Measurements from ENCODE around the gene AGBL2.
A peak's percentile ranks its signal among the peaks of the same experiment; 100 is the strongest.
"Not testable (repeated sequence)": the region's sequence is repeated elsewhere in the genome, so short reads cannot be mapped to it uniquely, and the experiment has no call there.

The AGBL2 gene

GRCh38 chr11:47715082-47715669, at the start of gene AGBL2:
Gene AGBL2 (minus strand): TSS chr11:47715369. CDS start chr11:47714650, 719 bp downstream.
- in situ Hi-C loops (cut with MboI; ENCODE audit: low sequenced_read_pairs), result loop anchor here (10.0 kb wide), 1 partner anchor 70 kb away; the partner anchor contains the start of gene MTCH2
- H3K4me3 ChIP-seq, result no peak within 1 kb of the TSS
- H3K36me3 ChIP-seq (replicated peaks), result peaks cover 42% of the 10 kb centered on the region
- DNase-seq (ENCODE audit: low spot score in 2 of 2), result no peak
- no peaks in the 10 kb centered on the region for H3K4me1 ChIP-seq
- no peaks in the 10 kb centered on the region for H3K27me3 ChIP-seq (ENCODE audit: low read depth)
- H3K9me3 ChIP-seq, result no peaks in the 10 kb centered on the region

DNA sequence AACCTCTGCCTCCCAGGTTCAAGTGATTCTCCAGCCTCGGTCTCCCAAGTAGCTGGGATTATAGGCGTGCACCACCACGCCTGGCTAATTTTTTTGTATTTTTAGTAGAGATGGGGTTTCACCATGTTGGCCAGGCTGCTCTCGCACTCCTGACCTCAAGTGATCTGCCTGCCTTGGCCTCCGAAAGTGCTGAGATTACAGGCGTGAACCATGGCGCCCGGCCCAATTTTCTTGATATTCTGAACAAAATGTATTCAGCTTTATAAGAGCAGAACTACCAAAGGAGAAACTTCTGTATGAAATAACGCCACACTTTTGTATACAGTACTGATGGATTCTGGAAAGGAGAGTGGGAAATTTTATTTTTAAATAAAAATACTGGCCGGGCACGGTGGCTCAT, 44.1 kb upstream of the AGBL2 start:
- H3K9me3 ChIP-seq; H3K4me3 ChIP-seq; H3K27me3 ChIP-seq (ENCODE audit: low read depth); DNase-seq (ENCODE audit: low spot score in 2 of 2); H3K4me1 ChIP-seq; in situ Hi-C loops (cut with MboI; ENCODE audit: low sequenced_read_pairs): not testable (repeated sequence)
- H3K36me3 ChIP-seq (replicated peaks), result peaks cover 88% of the 10 kb centered on the region

DNA sequence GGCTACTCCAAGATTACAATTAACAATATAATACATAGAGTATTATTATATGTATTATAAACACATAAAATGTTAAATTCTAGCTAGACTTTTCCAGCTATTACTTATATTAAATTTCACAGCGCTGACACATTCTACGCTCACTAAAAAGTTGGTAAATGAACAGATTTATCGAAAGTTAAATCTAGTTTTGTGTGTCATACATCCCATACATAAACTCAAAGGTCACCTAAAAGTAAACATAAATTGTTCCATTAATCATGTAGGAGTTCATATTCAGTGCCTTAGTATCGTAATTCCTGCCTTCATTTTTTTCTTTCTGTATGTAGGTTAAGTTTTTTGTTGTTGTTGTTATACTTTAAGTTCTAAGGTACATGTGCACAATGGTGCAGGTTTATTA, 41.0 kb upstream of the AGBL2 start:
- Histone ChIP-seq H3K27me3 (ENCODE audit: low read depth) (no peaks in the 10 kb centered on the region), H3K36me3 (replicated peaks) (peaks cover 88% of the 10 kb centered on the region), H3K9me3 (no peaks in the 10 kb centered on the region), H3K4me1 (no peaks in the 10 kb centered on the region), H3K4me3 (no peak overlapping the region)
- DNase-seq (ENCODE audit: low spot score in 2 of 2), result no peak
- in situ Hi-C loops (cut with MboI; ENCODE audit: low sequenced_read_pairs), result no loop called here

- in situ Hi-C loops (cut with MboI; ENCODE audit: low sequenced_read_pairs), result no loop called here
- Histone ChIP-seq H3K4me1 (no peaks in the 10 kb centered on the region), H3K4me3 (no peak overlapping the region), H3K36me3 (replicated peaks) (peaks cover 93% of the 10 kb centered on the region), H3K27me3 (ENCODE audit: low read depth) (no peaks in the 10 kb centered on the region), H3K9me3 (no peaks in the 10 kb centered on the region)
- DNase-seq (ENCODE audit: low spot score in 2 of 2), result no peak
These were observed 35.6 kb upstream of the AGBL2 start for GRCh38 chr11:47750725-47751124.

GRCh38 chr11:47742494-47742893, 27.3 kb upstream of the AGBL2 start:
- H3K27me3 ChIP-seq (ENCODE audit: low read depth); DNase-seq (ENCODE audit: low spot score in 2 of 2); H3K4me1 ChIP-seq; H3K4me3 ChIP-seq; H3K9me3 ChIP-seq: not testable (repeated sequence)
- peaks cover 94% of the 10 kb centered on the region for H3K36me3 ChIP-seq (replicated peaks)
- in situ Hi-C loops (cut with MboI; ENCODE audit: low sequenced_read_pairs), result loop anchor here (25.0 kb wide), 1 partner anchor 980 kb away; no protein-coding TSS in a partner anchor

- peaks cover 94% of the 10 kb centered on the region for H3K36me3 ChIP-seq (replicated peaks)
- not testable (repeated sequence) for H3K9me3 ChIP-seq; H3K4me1 ChIP-seq; H3K27me3 ChIP-seq (ENCODE audit: low read depth); DNase-seq (ENCODE audit: low spot score in 2 of 2); H3K4me3 ChIP-seq
- in situ Hi-C loops (cut with MboI; ENCODE audit: low sequenced_read_pairs), result loop anchor here (25.0 kb wide), 1 partner anchor 976 kb away; no protein-coding TSS in a partner anchor
These were observed 22.6 kb upstream of the AGBL2 start for GRCh38 chr11:47737817-47738216.

- H3K4me1 ChIP-seq, result peaks cover 2% of the 10 kb centered on the region; the same call in 1 of the 2 replicates
- no peaks in the 10 kb centered on the region for H3K27me3 ChIP-seq (ENCODE audit: low read depth)
- no peaks in the 10 kb centered on the region for H3K9me3 ChIP-seq
- in situ Hi-C loops (cut with MboI; ENCODE audit: low sequenced_read_pairs), result loop anchor here (25.0 kb wide), 1 partner anchor 970 kb away; no protein-coding TSS in a partner anchor
- no peak overlapping the region for H3K4me3 ChIP-seq
- no peak for DNase-seq (ENCODE audit: low spot score in 2 of 2)
- peaks cover 100% of the 10 kb centered on the region for H3K36me3 ChIP-seq (replicated peaks)
These were observed 17.1 kb upstream of the AGBL2 start for GRCh38 chr11:47732271-47732670.

GRCh38 chr11:47731475-47731874, 16.3 kb upstream of the AGBL2 start:
- no peaks in the 10 kb centered on the region for H3K27me3 ChIP-seq (ENCODE audit: low read depth)
- H3K36me3 ChIP-seq (replicated peaks), result peaks cover 98% of the 10 kb centered on the region
- in situ Hi-C loops (cut with MboI; ENCODE audit: low sequenced_read_pairs), result loop anchor here (25.0 kb wide), 1 partner anchor 969 kb away; no protein-coding TSS in a partner anchor
- peak; percentile 54 to 77 for DNase-seq (ENCODE audit: low spot score in 2 of 2)
- no peaks in the 10 kb centered on the region for H3K9me3 ChIP-seq
- H3K4me3 ChIP-seq, result no peak overlapping the region
- peaks cover 2% of the 10 kb centered on the region; the same call in 1 of the 2 replicates for H3K4me1 ChIP-seq

DNA sequence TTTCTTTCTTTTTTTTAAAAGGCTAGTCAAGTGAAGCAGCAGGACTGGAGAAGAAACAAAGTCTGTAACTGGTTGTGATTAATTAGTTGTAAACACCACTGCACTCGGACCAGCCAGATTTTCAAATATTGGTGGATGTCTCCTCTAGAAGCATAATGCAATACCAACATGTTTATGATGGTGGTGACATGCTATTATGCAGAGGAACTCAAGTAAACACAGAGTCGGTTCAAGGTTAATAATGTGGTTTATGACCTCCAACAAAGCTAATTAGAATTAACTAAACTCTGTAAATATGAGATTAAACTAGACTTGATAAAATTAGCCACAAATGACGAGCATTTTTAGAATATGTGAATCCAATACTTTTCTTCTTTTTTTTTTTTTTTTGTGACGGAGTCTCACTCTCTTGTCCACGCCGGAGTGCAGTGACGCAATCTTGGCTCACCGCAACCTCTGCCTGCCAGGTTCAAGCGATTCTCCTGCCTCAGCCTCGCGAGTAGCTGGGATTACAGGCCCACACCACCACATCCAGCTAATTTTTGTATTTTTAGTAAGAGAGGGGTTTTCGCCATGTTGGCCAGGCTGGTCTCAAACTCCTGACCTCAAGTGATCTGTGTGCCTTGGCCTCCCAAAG, 11.8 kb upstream of the AGBL2 start:
- in situ Hi-C loops (cut with MboI; ENCODE audit: low sequenced_read_pairs), result loop anchor here (25.0 kb wide), 1 partner anchor 965 kb away; no protein-coding TSS in a partner anchor
- Histone ChIP-seq H3K4me1 (no peaks in the 10 kb centered on the region; the same call in 1 of the 2 replicates), H3K9me3 (no peaks in the 10 kb centered on the region), H3K4me3 (no peak overlapping the region), H3K36me3 (replicated peaks) (peaks cover 98% of the 10 kb centered on the region), H3K27me3 (ENCODE audit: low read depth) (no peaks in the 10 kb centered on the region)
- DNase-seq (ENCODE audit: low spot score in 2 of 2), result no peak

- no peaks in the 10 kb centered on the region for H3K27me3 ChIP-seq (ENCODE audit: low read depth)
- no peak for DNase-seq (ENCODE audit: low spot score in 2 of 2)
- no peaks in the 10 kb centered on the region for H3K9me3 ChIP-seq
- H3K36me3 ChIP-seq (replicated peaks), result peaks cover 94% of the 10 kb centered on the region
- no peak overlapping the region for H3K4me3 ChIP-seq
- no peaks in the 10 kb centered on the region; the same call in 1 of the 2 replicates for H3K4me1 ChIP-seq
- in situ Hi-C loops (cut with MboI; ENCODE audit: low sequenced_read_pairs), result loop anchor here (25.0 kb wide), 1 partner anchor 964 kb away; no protein-coding TSS in a partner anchor
These were observed 10.9 kb upstream of the AGBL2 start for GRCh38 chr11:47726118-47726442.

GRCh38 chr11:47725442-47726117, 10.4 kb upstream of the AGBL2 start:
- DNase-seq (ENCODE audit: low spot score in 2 of 2), result no peak
- Histone ChIP-seq H3K4me1 (no peaks in the 10 kb centered on the region), H3K27me3 (ENCODE audit: low read depth) (no peaks in the 10 kb centered on the region), H3K4me3 (no peak overlapping the region), H3K36me3 (replicated peaks) (peaks cover 94% of the 10 kb centered on the region), H3K9me3 (no peaks in the 10 kb centered on the region)
- in situ Hi-C loops (cut with MboI; ENCODE audit: low sequenced_read_pairs), result loop anchor here (25.0 kb wide), 1 partner anchor 963 kb away; no protein-coding TSS in a partner anchor

GRCh38 chr11:47724041-47724729, 9.0 kb upstream of the AGBL2 start:
- Histone ChIP-seq H3K27me3 (ENCODE audit: low read depth) (no peaks in the 10 kb centered on the region), H3K9me3 (no peaks in the 10 kb centered on the region), H3K36me3 (replicated peaks) (peaks cover 92% of the 10 kb centered on the region), H3K4me1 (no peaks in the 10 kb centered on the region), H3K4me3 (no peak overlapping the region)
- in situ Hi-C loops (cut with MboI; ENCODE audit: low sequenced_read_pairs), result no loop called here
- DNase-seq (ENCODE audit: low spot score in 2 of 2), result peak in 1 of 2 experiments; percentile 23

GRCh38 chr11:47723041-47723440, 7.9 kb upstream of the AGBL2 start:
- Histone ChIP-seq H3K4me1 (no peaks in the 10 kb centered on the region), H3K9me3 (no peaks in the 10 kb centered on the region), H3K4me3 (no peak overlapping the region), H3K36me3 (replicated peaks) (peaks cover 92% of the 10 kb centered on the region), H3K27me3 (ENCODE audit: low read depth) (no peaks in the 10 kb centered on the region)
- DNase-seq (ENCODE audit: low spot score in 2 of 2), result no peak
- in situ Hi-C loops (cut with MboI; ENCODE audit: low sequenced_read_pairs), result no loop called here
